HEK293T (cell line): ENCODE data around the gene SSNA1.

Experiments used
- ARNT ChIP-seq: fragments of 450-650 bp; IDR thresholded peaks from 2 replicates; pipeline ENCODE4 v1.6.1; 2017; ENCODE audit warnings: mild to moderate bottlenecking
- ELF4 ChIP-seq: fragments of 450-650 bp; IDR thresholded peaks from 2 replicates; pipeline ENCODE4 v1.6.1; 2017; ENCODE audit warnings: antibody characterized with exemption
- FOXM1 ChIP-seq: fragments of 450-650 bp; IDR thresholded peaks from 2 replicates; pipeline ENCODE4 v1.6.1; 2017; ENCODE audit warnings: mild to moderate bottlenecking, borderline replicate concordance
- LEF1 ChIP-seq: fragments of 450-650 bp; IDR thresholded peaks from 2 replicates; pipeline ENCODE4 v1.6.1; 2017; ENCODE audit warnings: mild to moderate bottlenecking, borderline replicate concordance
- PKNOX1 ChIP-seq: fragments of 450-650 bp; IDR thresholded peaks from 2 replicates; pipeline ENCODE4 v1.6.1; 2016
- SUZ12 ChIP-seq: fragments of 450-650 bp; IDR thresholded peaks from 2 replicates; pipeline ENCODE4 v1.6.1; 2016; ENCODE audit warnings: mild to moderate bottlenecking
- ZNF384 ChIP-seq: fragments of 450-650 bp; IDR thresholded peaks from 2 replicates; pipeline ENCODE4 v1.6.1; 2016

DNA sequence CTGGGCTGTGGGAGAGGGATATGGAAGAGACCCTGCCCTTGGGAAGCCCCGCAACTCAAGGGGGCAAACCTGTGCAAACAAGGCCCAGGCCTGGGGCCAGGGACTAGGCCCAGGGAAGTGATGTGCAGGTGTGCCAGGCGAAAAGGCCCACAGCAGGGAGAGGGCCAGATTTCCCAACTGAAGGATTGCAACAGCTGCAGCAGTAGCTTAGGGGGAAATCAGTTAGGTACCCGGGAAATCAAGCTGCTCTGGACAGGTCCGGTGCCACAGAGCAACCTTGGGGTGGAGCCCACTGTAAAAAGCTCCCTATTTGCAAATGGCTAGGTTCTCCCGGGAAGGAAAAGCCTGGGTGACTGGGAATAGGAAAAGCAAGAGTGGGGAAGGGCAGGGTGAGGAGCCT lies 39.1 kb upstream of the SSNA1 start:
- TF ChIP-seq ELF4, result no peak
- TF ChIP-seq PKNOX1, result no peak
- no peak for TF ChIP-seq ARNT
- no peak for TF ChIP-seq FOXM1
- no peak for TF ChIP-seq SUZ12
- no peak for TF ChIP-seq LEF1
- TF ChIP-seq ZNF384, result no peak
